ENCODE measurements around the gene IFIT3.
"Not testable (repeated sequence)": the region's sequence is repeated elsewhere in the genome, so short reads cannot be mapped to it uniquely, and the experiment has no call there.

IFIT3 gene, protein sequence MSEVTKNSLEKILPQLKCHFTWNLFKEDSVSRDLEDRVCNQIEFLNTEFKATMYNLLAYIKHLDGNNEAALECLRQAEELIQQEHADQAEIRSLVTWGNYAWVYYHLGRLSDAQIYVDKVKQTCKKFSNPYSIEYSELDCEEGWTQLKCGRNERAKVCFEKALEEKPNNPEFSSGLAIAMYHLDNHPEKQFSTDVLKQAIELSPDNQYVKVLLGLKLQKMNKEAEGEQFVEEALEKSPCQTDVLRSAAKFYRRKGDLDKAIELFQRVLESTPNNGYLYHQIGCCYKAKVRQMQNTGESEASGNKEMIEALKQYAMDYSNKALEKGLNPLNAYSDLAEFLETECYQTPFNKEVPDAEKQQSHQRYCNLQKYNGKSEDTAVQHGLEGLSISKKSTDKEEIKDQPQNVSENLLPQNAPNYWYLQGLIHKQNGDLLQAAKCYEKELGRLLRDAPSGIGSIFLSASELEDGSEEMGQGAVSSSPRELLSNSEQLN

DNA sequence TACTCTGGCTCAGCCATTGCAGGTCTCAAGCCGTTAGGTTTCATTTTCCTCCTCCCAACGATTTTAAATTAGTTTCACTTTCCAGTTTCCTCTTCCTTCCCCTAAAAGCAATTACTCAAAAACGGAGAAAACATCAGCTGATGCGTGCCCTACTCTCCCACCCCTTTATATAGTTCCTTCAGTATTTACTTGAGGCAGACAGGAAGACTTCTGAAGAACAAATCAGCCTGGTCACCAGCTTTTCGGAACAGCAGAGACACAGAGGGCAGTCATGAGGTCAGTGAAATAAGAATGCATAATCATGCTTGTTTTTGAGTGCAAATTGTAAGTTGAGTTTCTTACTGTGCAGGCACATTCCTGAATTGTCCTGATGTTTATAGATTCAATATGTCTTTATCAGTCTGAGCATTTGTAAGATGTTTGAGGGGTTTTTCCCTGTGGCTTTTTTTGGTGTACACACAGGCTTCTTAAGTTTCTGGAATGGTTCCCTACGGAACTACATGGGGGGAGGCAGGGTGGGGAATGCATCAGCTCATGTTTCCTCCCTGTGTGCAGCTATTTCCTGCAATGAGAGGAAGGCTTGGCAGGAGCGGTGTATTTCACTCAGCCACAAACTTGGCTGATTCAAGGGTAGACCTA lies at the start of gene IFIT3:
IFIT3 (plus strand) TSS at position 195 of the 639 bp plus-strand sequence; CDS start at position 272, 77 bp downstream.
- peaks cover 57% of the 10 kb centered on the region for H3K27me3 Mint-ChIP-seq (ENCODE audit: low read depth)
- peaks cover 8% of the 10 kb centered on the region for H3K9me3 Mint-ChIP-seq
- H3K4me3 Mint-ChIP-seq, result peak within 1 kb of the TSS; percentile 92
- H3K36me3 Mint-ChIP-seq (ENCODE audit: low read depth), result peaks cover 6% of the 10 kb centered on the region
- DNase-seq (ENCODE audit: low spot score), result no peak
- H3K27ac Mint-ChIP-seq, result peak within 1 kb of the TSS; percentile 85
- H3K4me1 Mint-ChIP-seq (ENCODE audit: low read depth), result peaks cover 32% of the 10 kb centered on the region

DNA sequence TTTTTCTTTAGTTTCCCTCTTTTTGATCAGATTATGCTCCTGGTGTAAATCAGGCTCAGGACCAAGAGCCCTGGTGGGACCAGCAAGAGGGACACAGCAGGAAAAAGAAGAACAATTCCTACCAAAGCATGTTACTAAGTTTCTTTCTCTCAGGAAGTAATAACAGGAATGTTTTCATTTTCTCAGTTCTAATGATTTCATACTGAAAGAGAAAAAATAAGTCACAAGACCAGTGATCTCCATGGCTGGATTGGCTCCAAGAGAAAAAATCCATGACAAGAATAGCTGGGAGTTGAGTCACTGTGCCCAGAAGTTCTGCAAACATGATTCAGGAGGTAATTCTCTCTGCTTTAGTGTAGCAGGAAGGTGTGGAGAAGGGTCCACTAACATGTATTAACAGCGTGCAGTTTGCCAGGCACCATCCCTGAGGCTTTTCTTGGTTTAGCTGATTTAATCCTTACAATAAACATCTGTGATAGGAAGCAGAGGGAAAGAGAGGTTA lies 49.7 kb upstream of the IFIT3 start:
- Mint-ChIP-seq H3K27ac (no peak overlapping the region), H3K36me3 (ENCODE audit: low read depth) (no peaks in the 10 kb centered on the region), H3K4me3 (no peak overlapping the region), H3K4me1 (ENCODE audit: low read depth) (no peaks in the 10 kb centered on the region), H3K9me3 (no peaks in the 10 kb centered on the region), H3K27me3 (ENCODE audit: low read depth) (peaks cover 44% of the 10 kb centered on the region)
- DNase-seq (ENCODE audit: low spot score), result no peak

DNA sequence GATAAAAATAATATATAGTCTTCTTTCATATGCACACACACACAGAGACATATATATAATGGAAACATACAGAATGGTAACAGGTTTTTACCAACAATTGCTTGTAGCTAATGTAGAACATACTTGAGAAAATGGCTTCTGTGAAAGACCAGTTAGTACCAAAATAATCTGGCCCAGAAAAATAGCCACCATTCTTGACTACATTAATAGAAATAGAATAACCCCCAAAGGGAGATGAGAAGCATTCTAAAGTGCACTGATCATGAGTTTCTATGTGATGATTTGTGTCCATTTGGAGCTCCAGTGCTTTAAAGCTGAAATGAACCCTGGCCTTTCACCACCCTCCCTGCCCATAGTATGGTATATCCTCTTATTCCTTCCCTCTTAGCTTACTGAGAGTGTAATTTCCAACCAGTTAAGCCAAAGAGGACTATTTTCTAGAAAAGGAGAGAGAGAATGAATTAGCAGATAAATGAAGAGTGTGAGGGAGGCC lies 48.9 kb upstream of the IFIT3 start:
- Mint-ChIP-seq H3K9me3 (no peaks in the 10 kb centered on the region), H3K36me3 (ENCODE audit: low read depth) (no peaks in the 10 kb centered on the region), H3K4me3 (no peak overlapping the region), H3K27me3 (ENCODE audit: low read depth) (peaks cover 42% of the 10 kb centered on the region), H3K4me1 (ENCODE audit: low read depth) (no peaks in the 10 kb centered on the region), H3K27ac (no peak overlapping the region)
- no peak for DNase-seq (ENCODE audit: low spot score)

DNA sequence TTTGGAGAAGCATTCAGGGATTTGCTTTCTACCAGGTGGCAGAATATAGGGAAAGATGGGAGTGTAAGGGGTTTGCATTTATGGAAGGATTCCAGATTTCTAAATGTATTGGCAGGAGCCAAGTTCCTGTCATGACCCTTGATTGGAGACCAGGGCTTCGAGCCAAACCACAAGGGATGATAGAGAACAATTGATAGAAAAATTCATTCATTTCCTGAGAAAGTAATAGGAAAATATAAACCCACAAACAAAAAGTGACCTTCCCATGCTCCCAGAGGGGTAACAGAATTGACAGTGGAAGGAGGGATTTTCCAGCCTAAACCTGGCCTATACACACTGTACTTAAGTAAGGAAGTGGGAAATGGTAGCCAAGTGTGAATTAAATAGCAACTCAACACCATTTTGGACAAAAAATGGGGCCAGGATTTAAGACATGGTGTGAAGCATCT lies 48.4 kb upstream of the IFIT3 start:
- no peak for DNase-seq (ENCODE audit: low spot score)
- peaks cover 41% of the 10 kb centered on the region for H3K27me3 Mint-ChIP-seq (ENCODE audit: low read depth)
- H3K27ac Mint-ChIP-seq, result no peak overlapping the region
- H3K4me3 Mint-ChIP-seq, result no peak overlapping the region
- no peaks in the 10 kb centered on the region for H3K9me3 Mint-ChIP-seq
- no peaks in the 10 kb centered on the region for H3K4me1 Mint-ChIP-seq (ENCODE audit: low read depth)
- H3K36me3 Mint-ChIP-seq (ENCODE audit: low read depth), result no peaks in the 10 kb centered on the region

DNA sequence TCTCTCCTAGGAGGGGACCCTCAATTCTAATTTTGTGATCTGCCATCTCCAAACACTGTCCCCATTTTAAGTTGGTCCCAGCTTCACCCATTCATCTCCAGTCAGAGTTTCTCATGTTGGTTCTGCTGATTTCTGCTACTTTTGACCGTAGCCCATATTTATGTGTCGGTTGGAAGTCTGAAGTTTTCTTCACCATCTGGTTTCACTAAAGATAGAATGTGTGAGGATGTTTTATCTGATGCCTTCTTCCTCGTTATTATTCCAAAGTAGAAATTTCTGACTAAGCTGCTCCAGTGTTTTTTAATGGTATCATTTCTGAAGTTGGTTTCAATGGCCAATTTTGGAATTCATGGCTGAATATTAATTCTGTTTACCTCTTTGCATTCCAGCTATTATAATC lies 47.3 kb upstream of the IFIT3 start:
- Mint-ChIP-seq H3K27ac (no peak overlapping the region), H3K27me3 (ENCODE audit: low read depth) (peaks cover 42% of the 10 kb centered on the region), H3K9me3 (no peaks in the 10 kb centered on the region), H3K4me1 (ENCODE audit: low read depth) (no peaks in the 10 kb centered on the region), H3K36me3 (ENCODE audit: low read depth) (no peaks in the 10 kb centered on the region), H3K4me3 (no peak overlapping the region)
- DNase-seq (ENCODE audit: low spot score), result no peak

DNA sequence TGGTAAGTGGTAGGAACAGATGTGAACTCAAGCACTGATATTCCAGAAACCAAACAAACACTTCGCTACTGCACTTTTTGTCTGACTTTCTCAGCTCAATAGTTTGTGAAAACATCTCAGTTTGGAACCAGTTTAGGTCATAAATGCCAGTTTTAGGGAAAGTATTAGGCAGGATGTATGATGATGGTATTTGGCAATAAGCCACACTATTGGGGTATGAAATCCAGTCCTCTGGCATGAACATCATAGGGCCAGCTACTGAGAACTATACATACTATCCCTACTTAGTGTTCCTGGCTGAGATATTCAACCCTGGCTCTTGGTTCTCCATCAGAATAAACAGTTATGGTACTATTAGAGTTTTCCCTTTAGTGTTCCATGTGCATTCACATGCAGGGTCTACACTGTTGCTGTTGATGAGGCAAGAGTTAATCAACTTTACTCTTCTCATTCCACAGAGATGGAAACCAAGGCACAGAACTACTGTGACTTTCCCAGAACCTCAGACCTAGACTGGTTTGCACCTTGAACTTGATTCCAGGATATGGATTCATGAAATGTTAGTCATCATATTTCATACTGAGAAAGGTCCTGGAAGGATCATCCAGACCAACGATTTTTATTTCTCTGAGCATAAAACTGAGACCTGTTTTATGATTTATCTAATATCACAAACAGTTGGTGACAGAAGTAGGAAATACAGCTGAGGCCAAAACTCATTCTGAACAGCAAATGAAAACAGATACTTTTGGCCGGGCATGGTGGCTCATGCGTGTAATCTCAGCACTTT lies 46.0 kb upstream of the IFIT3 start:
- H3K27ac Mint-ChIP-seq, result no peak overlapping the region
- no peaks in the 10 kb centered on the region for H3K9me3 Mint-ChIP-seq
- no peaks in the 10 kb centered on the region for H3K36me3 Mint-ChIP-seq (ENCODE audit: low read depth)
- no peak overlapping the region for H3K4me3 Mint-ChIP-seq
- no peak for DNase-seq (ENCODE audit: low spot score)
- no peaks in the 10 kb centered on the region for H3K4me1 Mint-ChIP-seq (ENCODE audit: low read depth)
- peaks cover 47% of the 10 kb centered on the region for H3K27me3 Mint-ChIP-seq (ENCODE audit: low read depth)

DNA sequence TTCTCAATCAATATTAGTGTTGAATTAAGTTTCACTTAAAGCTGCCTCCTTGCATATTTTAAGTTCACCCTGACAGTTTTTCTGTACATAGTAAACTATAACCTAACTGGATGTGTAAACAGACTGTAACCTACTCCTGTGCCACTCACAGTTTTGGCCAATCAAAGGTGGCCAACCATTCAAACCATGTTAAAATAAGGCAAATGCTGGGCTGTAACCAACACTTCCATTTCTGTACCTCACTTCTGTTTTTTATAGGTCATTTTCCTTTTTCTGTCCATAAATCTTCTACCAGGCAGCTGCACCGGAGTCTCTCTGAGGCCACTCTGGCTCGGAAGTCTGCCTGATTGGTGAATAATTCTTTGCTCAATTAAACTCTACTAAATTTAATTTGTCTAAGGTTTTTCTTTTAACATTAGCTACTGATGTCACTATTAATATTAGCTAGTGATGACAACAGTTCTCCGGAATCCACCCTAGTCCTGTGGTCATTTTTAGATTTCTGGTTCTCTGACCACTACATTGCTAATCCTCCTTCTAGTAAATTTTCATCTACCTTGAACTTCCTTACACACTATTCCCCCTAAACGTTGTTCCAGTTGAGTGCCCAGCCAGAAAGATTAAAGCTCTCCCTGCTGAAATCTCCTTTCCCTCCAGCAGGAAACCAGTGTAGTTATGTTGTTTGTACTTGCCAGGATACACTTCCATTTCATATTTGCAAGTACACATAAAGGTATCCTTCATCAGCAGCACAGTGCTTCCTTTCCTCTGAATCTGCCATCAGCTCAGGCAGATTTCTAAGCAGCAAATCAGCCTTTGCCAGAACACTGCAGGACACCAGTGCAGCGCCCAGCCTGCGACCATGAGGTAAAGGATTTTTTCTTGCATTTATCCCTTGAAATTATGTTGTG lies 44.5 kb upstream of the IFIT3 start:
- Mint-ChIP-seq H3K4me3 (no peak overlapping the region), H3K4me1 (ENCODE audit: low read depth) (no peaks in the 10 kb centered on the region), H3K27ac (no peak overlapping the region), H3K27me3 (ENCODE audit: low read depth) (peaks cover 34% of the 10 kb centered on the region), H3K9me3 (no peaks in the 10 kb centered on the region), H3K36me3 (ENCODE audit: low read depth) (no peaks in the 10 kb centered on the region)
- DNase-seq (ENCODE audit: low spot score), result no peak

DNA sequence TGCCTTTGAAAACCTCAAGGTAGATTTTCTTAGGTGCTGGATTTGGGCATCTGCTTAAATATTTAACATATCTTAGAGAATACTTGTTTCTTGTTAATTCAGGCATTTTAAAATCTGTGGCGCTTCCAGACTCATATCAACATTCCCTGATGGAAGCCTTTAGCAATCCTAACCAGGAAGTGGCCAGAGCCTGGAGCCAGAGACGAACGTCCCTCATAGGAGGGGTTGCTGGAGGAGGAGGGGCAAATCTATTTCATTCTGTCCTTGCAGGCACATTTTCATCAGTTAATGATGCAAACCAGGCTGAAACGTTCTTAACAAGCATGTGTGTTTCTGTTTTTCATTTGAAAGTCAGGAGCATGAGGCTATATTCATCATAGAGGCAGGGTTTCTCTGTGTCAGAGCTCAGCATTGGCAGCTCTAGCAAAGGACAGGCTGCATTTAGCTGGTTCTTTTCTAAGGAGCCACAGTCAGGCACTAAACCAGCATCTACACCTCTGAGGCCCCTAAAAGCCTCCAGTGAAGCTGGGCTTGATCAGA lies 43.8 kb upstream of the IFIT3 start:
- no peaks in the 10 kb centered on the region for H3K4me1 Mint-ChIP-seq (ENCODE audit: low read depth)
- no peak overlapping the region for H3K27ac Mint-ChIP-seq
- DNase-seq (ENCODE audit: low spot score), result no peak
- no peaks in the 10 kb centered on the region for H3K36me3 Mint-ChIP-seq (ENCODE audit: low read depth)
- no peaks in the 10 kb centered on the region for H3K9me3 Mint-ChIP-seq
- peaks cover 30% of the 10 kb centered on the region for H3K27me3 Mint-ChIP-seq (ENCODE audit: low read depth)
- no peak overlapping the region for H3K4me3 Mint-ChIP-seq

DNA sequence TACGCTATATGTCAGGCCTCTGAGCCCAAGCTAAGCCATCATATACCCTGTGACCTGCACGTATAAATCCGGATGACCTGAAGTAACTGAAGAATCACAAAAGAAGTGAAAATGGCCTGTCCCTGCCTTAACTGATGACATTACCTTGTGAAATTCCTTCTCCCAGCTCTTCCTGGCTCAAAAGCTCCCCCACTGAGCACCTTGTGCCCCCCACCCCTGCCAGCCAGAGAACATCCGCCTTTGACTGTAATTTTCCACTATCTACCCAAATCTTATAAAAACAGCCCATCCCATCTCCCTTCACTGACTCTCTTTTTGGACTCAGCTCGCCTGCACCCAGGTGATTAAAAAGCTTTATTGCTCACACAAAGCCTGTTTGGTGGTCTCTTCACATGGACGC lies 43.1 kb upstream of the IFIT3 start:
- H3K27me3 Mint-ChIP-seq (ENCODE audit: low read depth), result peaks cover 27% of the 10 kb centered on the region
- not testable (repeated sequence) for H3K27ac Mint-ChIP-seq

DNA sequence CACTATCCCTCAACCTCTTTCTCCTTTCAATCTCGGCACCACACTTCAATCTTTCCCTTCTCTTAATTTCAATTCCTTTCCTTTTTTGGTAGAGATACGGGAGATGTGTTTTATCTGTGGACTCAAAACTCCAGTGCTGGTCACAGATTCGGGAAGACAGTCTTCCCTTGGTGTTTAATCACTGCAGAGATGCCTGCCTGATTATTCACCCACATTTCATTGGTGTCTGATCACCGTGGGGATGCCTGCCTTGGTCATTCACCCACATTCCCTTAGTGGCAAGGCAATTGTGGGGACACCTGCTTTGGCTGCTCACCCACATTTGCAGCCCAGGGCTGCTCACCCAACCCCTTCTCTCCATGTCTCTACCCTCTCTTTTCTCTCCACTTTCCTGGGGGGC lies 42.5 kb upstream of the IFIT3 start:
- H3K27me3 Mint-ChIP-seq (ENCODE audit: low read depth), result peaks cover 27% of the 10 kb centered on the region
- H3K4me1 Mint-ChIP-seq (ENCODE audit: low read depth); H3K9me3 Mint-ChIP-seq; H3K36me3 Mint-ChIP-seq (ENCODE audit: low read depth); DNase-seq (ENCODE audit: low spot score); H3K4me3 Mint-ChIP-seq; H3K27ac Mint-ChIP-seq: not testable (repeated sequence)

More for the DNA sequence above, 43.1 kb upstream of the IFIT3 start:
- H3K36me3 Mint-ChIP-seq (ENCODE audit: low read depth); DNase-seq (ENCODE audit: low spot score); H3K4me1 Mint-ChIP-seq (ENCODE audit: low read depth); H3K4me3 Mint-ChIP-seq; H3K9me3 Mint-ChIP-seq: not testable (repeated sequence)

DNA sequence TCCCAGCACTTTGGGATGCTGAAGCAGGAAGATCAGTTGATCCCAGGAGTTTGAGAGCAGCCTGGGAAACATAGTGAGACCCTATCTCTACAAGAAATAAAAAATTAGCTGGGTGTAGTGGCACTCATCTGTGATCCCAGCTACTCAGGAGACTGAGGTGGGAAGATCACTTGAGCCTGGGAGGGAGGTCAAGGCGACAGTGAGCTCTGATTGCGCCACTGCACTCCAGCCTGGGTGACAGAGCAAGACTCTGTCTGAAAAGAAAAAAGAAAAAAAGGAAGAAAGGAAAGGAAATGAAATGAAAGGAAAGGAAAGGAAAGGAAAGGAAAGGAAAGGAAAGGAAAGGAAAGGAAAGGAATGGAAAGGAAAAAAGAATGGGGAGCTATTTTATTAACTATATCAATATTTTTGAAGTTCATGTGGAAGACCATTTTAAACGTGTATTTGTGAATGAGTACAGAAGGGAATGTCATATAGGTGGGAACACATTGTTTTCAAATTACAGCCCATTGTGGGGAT lies 33.0 kb upstream of the IFIT3 start:
- Mint-ChIP-seq H3K9me3 (peaks cover 13% of the 10 kb centered on the region), H3K36me3 (ENCODE audit: low read depth) (peaks cover 3% of the 10 kb centered on the region), H3K4me3 (no peak overlapping the region), H3K27ac (no peak overlapping the region), H3K27me3 (ENCODE audit: low read depth) (peaks cover 20% of the 10 kb centered on the region), H3K4me1 (ENCODE audit: low read depth) (peaks cover 6% of the 10 kb centered on the region)
- DNase-seq (ENCODE audit: low spot score), result no peak

DNA sequence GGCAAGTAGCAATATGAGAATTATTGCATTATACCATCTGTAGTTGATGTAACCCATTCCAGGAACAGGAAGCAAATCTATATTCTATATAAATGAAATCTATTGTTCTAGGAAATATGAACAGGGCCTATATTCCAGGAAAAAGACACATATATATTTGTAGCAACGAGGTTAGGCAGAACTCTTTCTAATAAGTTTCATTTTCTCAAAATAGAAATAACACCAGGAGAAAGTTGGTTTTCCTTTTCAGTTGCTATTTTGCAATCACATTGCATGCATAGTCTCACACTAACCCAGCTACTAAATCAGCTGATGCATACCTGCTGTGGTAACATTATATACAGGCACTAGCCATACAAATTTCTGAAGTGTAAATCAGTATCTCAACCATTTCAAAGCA lies 32.2 kb upstream of the IFIT3 start:
- peaks cover 20% of the 10 kb centered on the region for H3K27me3 Mint-ChIP-seq (ENCODE audit: low read depth)
- H3K36me3 Mint-ChIP-seq (ENCODE audit: low read depth), result peaks cover 3% of the 10 kb centered on the region
- no peak overlapping the region for H3K4me3 Mint-ChIP-seq
- H3K9me3 Mint-ChIP-seq, result peaks cover 15% of the 10 kb centered on the region
- no peak for DNase-seq (ENCODE audit: low spot score)
- H3K27ac Mint-ChIP-seq, result no peak overlapping the region
- H3K4me1 Mint-ChIP-seq (ENCODE audit: low read depth), result peaks cover 6% of the 10 kb centered on the region

Data from T-helper 2 cell treated with Interferon-gamma antibody and Interleukin-4, amounts not matched to agents 5 μg/mL and 100 μg/mL, for 36 hours (primary cell).